NCI-H345 treated with DMSO at 0.1 percent for 48 hours (cell line): Measurements from ENCODE around the gene BEAN1.

Source experiments
- DNase-seq: peaks from one replicate; lab custom pipeline; 2025; ENCODE audit not compliant: unreplicated experiment; lab: John Stamatoyannopoulos, UW

The BEAN1 gene

GRCh38 chr16:66467611-66468010, 40.5 kb downstream of the BEAN1 start:
- no peak for DNase-seq

GRCh38 chr16:66468321-66468965, 41.3 kb downstream of the BEAN1 start:
- no peak for DNase-seq

GRCh38 chr16:66469291-66469946, 42.3 kb downstream of the BEAN1 start:
- DNase-seq, result no peak

GRCh38 chr16:66469947-66470546, 43.0 kb downstream of the BEAN1 start:
- no peak for DNase-seq

GRCh38 chr16:66470556-66470955, 43.5 kb downstream of the BEAN1 start:
- DNase-seq, result no peak

- DNase-seq, result no peak
Measured at GRCh38 chr16:66471264-66471663, 44.2 kb downstream of the BEAN1 start.

GRCh38 chr16:66471716-66472393, 44.8 kb downstream of the BEAN1 start:
- no peak for DNase-seq

GRCh38 chr16:66473051-66473571, 46.0 kb downstream of the BEAN1 start:
- no peak for DNase-seq

GRCh38 chr16:66473654-66474519, 46.8 kb downstream of the BEAN1 start:
- DNase-seq, result peak; percentile 18

GRCh38 chr16:66474750-66475199, 47.7 kb downstream of the BEAN1 start:
- DNase-seq, result peak; percentile 39

GRCh38 chr16:66475232-66475631, 48.1 kb downstream of the BEAN1 start:
- no peak for DNase-seq

- DNase-seq, result no peak
Measured at GRCh38 chr16:66476328-66477027, 49.4 kb downstream of the BEAN1 start.

GRCh38 chr16:66477028-66477515, 50.0 kb downstream of the BEAN1 start:
- no peak for DNase-seq

- DNase-seq, result no peak
Measured at GRCh38 chr16:66478733-66479511, 51.8 kb downstream of the BEAN1 start.

- DNase-seq, result no peak
Measured at GRCh38 chr16:66479661-66480264, 52.7 kb downstream of the BEAN1 start.

GRCh38 chr16:66480265-66481080, 53.4 kb downstream of the BEAN1 start:
- no peak for DNase-seq

GRCh38 chr16:66481081-66481942, 54.2 kb downstream of the BEAN1 start:
- DNase-seq, result no peak
